RWPE1 (cell line): ENCODE results near the gene ICA1.
"Not testable (repeated sequence)": the region's sequence is repeated elsewhere in the genome, so short reads cannot be mapped to it uniquely, and the experiment has no call there.

Source experiments
- CTCF ChIA-PET: fragments of 350-600 bp; sonication (Branson Sonifier 250); formaldehyde crosslinking; extraction: SDS; loops from one replicate; lab custom pipeline; 2021; lab: Yijun Ruan, JAX
- POLR2A ChIA-PET: fragments of 400-600 bp; formaldehyde crosslinking; extraction: SDS; loops from one replicate; lab custom pipeline; 2020; ENCODE audit warnings: antibody characterized with exemption; ENCODE audit not compliant: low non-redundant PET; lab: Yijun Ruan, JAX
- DNase-seq: peaks from one replicate; pipeline ENCODE4 v3.0.0; 2012; ENCODE audit warnings: low spot score
- H3K27ac ChIP-seq: fragments of 450-650 bp; 2 replicates; pipeline ENCODE4 v1.5.1; 2017
- CTCF ChIP-seq: fragments of 450-650 bp; conservative IDR thresholded peaks from 2 replicates; pipeline ENCODE4 v1.5.1; 2017; ENCODE audit warnings: low read depth, mild to moderate bottlenecking

ICA1 gene

GRCh38 chr7:8249121-8249520 is 12.8 kb downstream of the ICA1 start:
- ChIA-PET CTCF (no interaction called here), POLR2A (no interaction called here)
- no peak for DNase-seq
- H3K27ac ChIP-seq, result no peak overlapping the region
- TF ChIP-seq CTCF, result no peak

GRCh38 chr7:8246020-8246419 is 15.9 kb downstream of the ICA1 start:
- H3K27ac ChIP-seq, result no peak overlapping the region
- TF ChIP-seq CTCF, result no peak
- no peak for DNase-seq
- POLR2A ChIA-PET, result no interaction called here
- CTCF ChIA-PET, result interaction anchor here (0.5 kb wide), 1 partner anchor 601 kb away, joined by 8 read pairs; no protein-coding TSS in a partner anchor

- POLR2A ChIA-PET, CTCF ChIA-PET, DNase-seq, H3K27ac ChIP-seq: not testable (repeated sequence)
Measured at GRCh38 chr7:8245032-8245431, 16.9 kb downstream of the ICA1 start.

GRCh38 chr7:8243059-8243458 is 18.9 kb downstream of the ICA1 start:
- H3K27ac ChIP-seq, CTCF ChIA-PET, DNase-seq, POLR2A ChIA-PET: not testable (repeated sequence)

GRCh38 chr7:8239702-8240362 is 22.1 kb downstream of the ICA1 start:
- H3K27ac ChIP-seq, CTCF ChIA-PET, DNase-seq, POLR2A ChIA-PET: not testable (repeated sequence)

GRCh38 chr7:8236780-8237407 is 25.1 kb downstream of the ICA1 start:
- H3K27ac ChIP-seq, result no peak overlapping the region
- ChIA-PET CTCF (no interaction called here), POLR2A (no interaction called here)
- no peak for TF ChIP-seq CTCF
- no peak for DNase-seq

GRCh38 chr7:8232999-8233847 is 28.7 kb downstream of the ICA1 start:
- DNase-seq, result no peak
- ChIA-PET CTCF (no interaction called here), POLR2A (no interaction called here)
- H3K27ac ChIP-seq, result no peak overlapping the region
- no peak for TF ChIP-seq CTCF

GRCh38 chr7:8229927-8230326 is 32.0 kb downstream of the ICA1 start:
- TF ChIP-seq CTCF, result no peak
- CTCF ChIA-PET, result interaction anchor here (1.0 kb wide), 1 partner anchor 20 kb away, joined by 4 read pairs; no protein-coding TSS in a partner anchor
- no peak overlapping the region for H3K27ac ChIP-seq
- no peak for DNase-seq
- POLR2A ChIA-PET, result no interaction called here
